NCI-H2107 (cell line): ENCODE measurements around the gene CHMP4A.
A peak's percentile ranks its signal among the peaks of the same experiment; 100 is the strongest.
"Not testable (repeated sequence)": the region's sequence is repeated elsewhere in the genome, so short reads cannot be mapped to it uniquely, and the experiment has no call there.

Experiments used
- DNase-seq: peaks from one replicate; lab custom pipeline; 2025; lab: John Stamatoyannopoulos, UW

CHMP4A gene

GRCh38 chr14:24224618-24225071 lies 11.4 kb upstream of the CHMP4A start:
- no peak for DNase-seq

GRCh38 chr14:24222987-24223386 lies 9.7 kb upstream of the CHMP4A start:
- DNase-seq = not testable (repeated sequence)

GRCh38 chr14:24219521-24219920 lies 6.2 kb upstream of the CHMP4A start:
- no peak for DNase-seq

- no peak for DNase-seq
Observed at GRCh38 chr14:24219080-24219479, 5.8 kb upstream of the CHMP4A start.

GRCh38 chr14:24216876-24217275 lies 3.6 kb upstream of the CHMP4A start:
- not testable (repeated sequence) for DNase-seq

GRCh38 chr14:24216345-24216699 lies 3.0 kb upstream of the CHMP4A start:
- DNase-seq = no peak

- peak; percentile 89 for DNase-seq
Observed at GRCh38 chr14:24215495-24216344, 2.4 kb upstream of the CHMP4A start, which contains the start of gene MDP1. MDP1 (minus strand) TSS chr14:24216066; CDS start chr14:24215955, 111 bp downstream.

- DNase-seq = no peak
Observed at GRCh38 chr14:24213866-24214662, 776 bp upstream of the CHMP4A start.

GRCh38 chr14:24211311-24211710 lies 2.0 kb downstream of the CHMP4A start:
- DNase-seq = no peak

- DNase-seq = no peak
Observed at GRCh38 chr14:24207625-24208024, 5.7 kb downstream of the CHMP4A start.

GRCh38 chr14:24207104-24207551 lies 6.2 kb downstream of the CHMP4A start:
- DNase-seq = no peak

GRCh38 chr14:24206260-24207103 lies 6.8 kb downstream of the CHMP4A start:
- DNase-seq = no peak

- no peak for DNase-seq
Observed at GRCh38 chr14:24204163-24205146, 8.8 kb downstream of the CHMP4A start.

- not testable (repeated sequence) for DNase-seq
Observed at GRCh38 chr14:24203249-24203886, 9.9 kb downstream of the CHMP4A start.

GRCh38 chr14:24202538-24202937 lies 10.8 kb downstream of the CHMP4A start:
- not testable (repeated sequence) for DNase-seq

- no peak for DNase-seq
Observed at GRCh38 chr14:24198814-24199524, 14.3 kb downstream of the CHMP4A start.

- no peak for DNase-seq
Observed at GRCh38 chr14:24197056-24197450, 16.2 kb downstream of the CHMP4A start.

GRCh38 chr14:24196071-24197055 lies 16.9 kb downstream of the CHMP4A start:
- DNase-seq = no peak
